CD4-positive, CD25-positive, alpha-beta regulatory T cell (primary cell): ENCODE results near the gene TRIM24. TPM values are rescaled to one million over a fixed set of nuclear protein-coding genes. Genes with fewer than 3 reads are reported as not detected.
A peak's percentile ranks its signal among the peaks of the same experiment; 100 is the strongest.
"Not testable (repeated sequence)": the region's sequence is repeated elsewhere in the genome, so short reads cannot be mapped to it uniquely, and the experiment has no call there.

Experiments
- ATAC-seq, 2 donors: fragments of 150-1000 bp; cut with Tn5 transposase; one replicate each; pipeline ENCODE4 v1.10.0; 2021; ENCODE audit warnings: low read depth in 2 of 2, moderate number of reproducible peaks in 2 of 2, moderate library complexity in 1 of 2
- DNase-seq, 3 donors: peaks; one replicate each; pipeline versions ENCODE4 v3.0.0 to v3.0.0-alpha.2; 2012 to 2022; ENCODE audit warnings: mixed read lengths in 1 of 3
- H3K27ac ChIP-seq: one replicate; pipeline ENCODE4 v1.7.0; 2013; ENCODE audit warnings: mild to moderate bottlenecking, low read length; ENCODE audit not compliant: insufficient read depth, poor library complexity, severe bottlenecking
- H3K27me3 ChIP-seq: one replicate; pipeline ENCODE4 v1.7.0; 2013; ENCODE audit warnings: low read length; ENCODE audit not compliant: control insufficient read depth, insufficient read depth
- H3K36me3 ChIP-seq: one replicate; pipeline ENCODE4 v1.7.0; 2013; ENCODE audit warnings: mild to moderate bottlenecking, low read length, moderate library complexity; ENCODE audit not compliant: control insufficient read depth, insufficient read depth
- H3K4me1 ChIP-seq: 2 replicates; pipeline ENCODE4 v1.7.0; 2013; ENCODE audit warnings: mild to moderate bottlenecking, low read length; ENCODE audit not compliant: insufficient read depth, control insufficient read depth, poor library complexity, severe bottlenecking
- H3K4me3 ChIP-seq: one replicate; pipeline ENCODE4 v1.7.0; 2013; ENCODE audit warnings: low read depth, mild to moderate bottlenecking, low read length, moderate library complexity
- H3K9me3 ChIP-seq, 2 experiments: 1 replicate in 1 of 2; 2 replicates in 1 of 2; pipeline ENCODE4 v1.7.0; 2013; ENCODE audit warnings: low read length in 2 of 2, mild to moderate bottlenecking in 1 of 2, moderate library complexity in 1 of 2; ENCODE audit not compliant: control insufficient read depth in 2 of 2
- H3K27ac Mint-ChIP-seq, 3 donors: one replicate each; pipeline ENCODE4 v1.8.0; 2020 to 2022; ENCODE audit warnings: mild to moderate bottlenecking in 3 of 3, mixed read lengths in 3 of 3, moderate library complexity in 2 of 3
- H3K27me3 Mint-ChIP-seq: one replicate; pipeline ENCODE4 v1.8.0; 2022; ENCODE audit warnings: mild to moderate bottlenecking, mixed read lengths
- H3K36me3 Mint-ChIP-seq: one replicate; pipeline ENCODE4 v1.8.0; 2020; ENCODE audit warnings: mixed read lengths
- H3K4me1 Mint-ChIP-seq, 4 donors: one replicate each; pipeline ENCODE4 v1.8.0; 2020 to 2022; ENCODE audit warnings: mixed read lengths in 4 of 4, mild to moderate bottlenecking in 1 of 4
- H3K4me3 Mint-ChIP-seq, 4 donors: one replicate each; pipeline ENCODE4 v1.8.0; 2020 to 2022; ENCODE audit warnings: mild to moderate bottlenecking in 4 of 4, mixed read lengths in 4 of 4, moderate library complexity in 3 of 4
- H3K9me3 Mint-ChIP-seq, 7 donors: one replicate each; pipeline ENCODE4 v1.8.0; 2020 to 2022; ENCODE audit warnings: mixed read lengths in 7 of 7, mild to moderate bottlenecking in 3 of 7, moderate library complexity in 2 of 7
- polyA plus RNA-seq, 4 donors: library from polyadenylated mRNA; unstranded; fragments of 300-500 nt; fragmentation: Illumina TruSeq; gene quantifications; one replicate each; pipeline ENCODE4 v1.2.3, GENCODE V29; 2021
- total RNA-seq: library from RNA; stranded (reverse); gene quantifications from one replicate; pipeline ENCODE4 v1.2.3, GENCODE V29; 2022

Gene TRIM24
- total and polyA plus RNA-seq, 5 donors from 2014 or later: 5.6 to 20.5 (median 7.8) TPM

DNA sequence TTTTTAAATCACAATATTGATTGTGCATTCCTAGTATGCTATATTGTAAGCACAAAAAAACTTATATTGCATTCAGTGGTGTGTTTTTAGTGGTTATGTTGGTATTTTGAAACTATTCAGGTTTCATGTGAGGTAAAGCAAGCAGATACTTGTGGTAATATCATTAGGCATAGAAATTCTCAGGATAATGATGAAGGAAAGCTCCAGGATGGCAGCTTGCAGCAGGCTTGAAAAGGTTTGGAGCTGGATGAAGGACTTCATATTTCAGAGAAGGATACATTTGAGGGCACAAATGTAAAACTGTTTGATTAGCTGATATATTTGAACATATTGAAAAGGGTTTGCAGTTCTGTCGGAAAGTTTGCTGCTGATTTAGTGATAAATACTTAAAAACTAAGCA lies 17.5 kb downstream of the TRIM24 start:
- Mint-ChIP-seq H3K27me3 (no peaks in the 10 kb centered on the region), H3K4me3 (no peak overlapping the region), H3K27ac (peak overlapping the region in 1 of 3 donors; percentile 52), H3K4me1 (peaks cover 45 to 64% (median 60%) of the 10 kb centered on the region in 4 donors), H3K36me3 (peaks cover 3% of the 10 kb centered on the region), H3K9me3 (peaks cover 0 to 1% (median 0%) of the 10 kb centered on the region in 7 donors)
- Histone ChIP-seq H3K36me3 (no peaks in the 10 kb centered on the region), H3K4me1 (peaks cover 19% of the 10 kb centered on the region), H3K9me3 (no peaks in the 10 kb centered on the region), H3K4me3 (no peak overlapping the region), H3K27me3 (no peaks in the 10 kb centered on the region), H3K27ac (no peak overlapping the region)
- DNase-seq (no peak), ATAC-seq (no peak)

DNA sequence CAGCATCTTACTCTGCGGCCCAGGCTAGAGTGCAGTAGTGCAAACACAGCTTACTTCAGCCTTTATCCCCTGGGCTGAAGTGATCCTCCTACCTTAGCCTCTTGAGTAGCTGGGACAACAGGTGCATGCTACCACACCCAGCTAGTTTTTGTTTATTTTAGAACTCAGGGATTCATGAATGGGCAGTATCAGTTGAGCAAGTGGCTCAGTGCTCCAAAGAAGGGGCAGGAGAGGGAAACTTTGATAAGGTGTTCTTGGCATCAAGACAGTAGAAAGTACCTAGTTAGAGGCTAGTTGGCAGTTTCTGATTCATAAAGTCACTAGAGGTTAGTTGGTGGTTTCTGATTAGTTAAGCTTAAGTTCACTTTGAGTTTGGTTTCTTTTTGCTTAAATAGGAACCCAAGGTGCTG lies 18.4 kb downstream of the TRIM24 start:
- ATAC-seq: no peak

GRCh38 chr7:138480527-138480926 lies 20.5 kb downstream of the TRIM24 start:
- Histone ChIP-seq H3K9me3 (no peaks in the 10 kb centered on the region), H3K4me1 (peaks cover 19% of the 10 kb centered on the region), H3K36me3 (no peaks in the 10 kb centered on the region), H3K27ac (no peak overlapping the region), H3K4me3 (no peak overlapping the region), H3K27me3 (no peaks in the 10 kb centered on the region)
- ATAC-seq: no peak
- no peak overlapping the region for H3K27ac Mint-ChIP-seq
- no peaks in the 10 kb centered on the region for H3K27me3 Mint-ChIP-seq
- DNase-seq: no peak
- peaks cover 48 to 66% (median 59%) of the 10 kb centered on the region in 4 donors for H3K4me1 Mint-ChIP-seq
- peaks cover 3% of the 10 kb centered on the region for H3K36me3 Mint-ChIP-seq
- H3K9me3 Mint-ChIP-seq: peaks cover 0 to 3% (median 1%) of the 10 kb centered on the region in 7 donors
- peak overlapping the region in 1 of 4 donors; percentile 4 for H3K4me3 Mint-ChIP-seq

More for the DNA sequence above, 18.4 kb downstream of the TRIM24 start:
- peaks cover 19% of the 10 kb centered on the region for H3K4me1 ChIP-seq
- H3K4me3 ChIP-seq: no peak overlapping the region
- H3K36me3 ChIP-seq: no peaks in the 10 kb centered on the region
- DNase-seq: peak in 1 of 3 donors; percentile 36
- H3K27ac ChIP-seq: no peak overlapping the region
- peak overlapping the region in 1 of 3 donors; percentile 65 for H3K27ac Mint-ChIP-seq
- H3K27me3 ChIP-seq: no peaks in the 10 kb centered on the region
- peaks cover 3% of the 10 kb centered on the region for H3K36me3 Mint-ChIP-seq
- H3K9me3 Mint-ChIP-seq: peaks cover 0 to 2% (median 0%) of the 10 kb centered on the region in 7 donors
- H3K9me3 ChIP-seq: no peaks in the 10 kb centered on the region
- H3K4me1 Mint-ChIP-seq: peaks cover 51 to 72% (median 63%) of the 10 kb centered on the region in 4 donors
- H3K4me3 Mint-ChIP-seq: peak overlapping the region in 1 of 4 donors; percentile 33
- H3K27me3 Mint-ChIP-seq: no peaks in the 10 kb centered on the region

GRCh38 chr7:138481447-138482380 lies 21.7 kb downstream of the TRIM24 start:
- Histone ChIP-seq H3K9me3 (no peaks in the 10 kb centered on the region), H3K4me3 (no peak overlapping the region), H3K4me1 (peaks cover 19% of the 10 kb centered on the region), H3K27me3 (no peaks in the 10 kb centered on the region), H3K36me3 (no peaks in the 10 kb centered on the region), H3K27ac (no peak overlapping the region)
- Mint-ChIP-seq H3K4me1 (peaks cover 42 to 69% (median 59%) of the 10 kb centered on the region in 4 donors), H3K4me3 (peak overlapping the region in 3 of 4 donors; percentile 42 to 70 (median 69)), H3K27ac (peak overlapping the region; percentile 16 to 86 (median 61)), H3K36me3 (peaks cover 3% of the 10 kb centered on the region), H3K27me3 (no peaks in the 10 kb centered on the region), H3K9me3 (peaks cover 0 to 9% (median 1%) of the 10 kb centered on the region in 7 donors)
- DNase-seq (no peak), ATAC-seq (no peak)

GRCh38 chr7:138483531-138483930 lies 23.5 kb downstream of the TRIM24 start:
- Histone ChIP-seq H3K4me1 (peaks cover 8% of the 10 kb centered on the region), H3K27me3 (no peaks in the 10 kb centered on the region), H3K4me3 (no peak overlapping the region), H3K9me3 (no peaks in the 10 kb centered on the region), H3K36me3 (no peaks in the 10 kb centered on the region), H3K27ac (no peak overlapping the region)
- DNase-seq (no peak), ATAC-seq (no peak)
- peaks cover 0 to 12% (median 1%) of the 10 kb centered on the region in 7 donors for H3K9me3 Mint-ChIP-seq
- H3K36me3 Mint-ChIP-seq: peaks cover 11% of the 10 kb centered on the region
- no peaks in the 10 kb centered on the region for H3K27me3 Mint-ChIP-seq
- H3K4me3 Mint-ChIP-seq: peak overlapping the region in 2 of 4 donors; percentile 9 to 15
- H3K4me1 Mint-ChIP-seq: peaks cover 35 to 73% (median 59%) of the 10 kb centered on the region in 4 donors
- peak overlapping the region in 1 of 3 donors; percentile 18 for H3K27ac Mint-ChIP-seq

DNA sequence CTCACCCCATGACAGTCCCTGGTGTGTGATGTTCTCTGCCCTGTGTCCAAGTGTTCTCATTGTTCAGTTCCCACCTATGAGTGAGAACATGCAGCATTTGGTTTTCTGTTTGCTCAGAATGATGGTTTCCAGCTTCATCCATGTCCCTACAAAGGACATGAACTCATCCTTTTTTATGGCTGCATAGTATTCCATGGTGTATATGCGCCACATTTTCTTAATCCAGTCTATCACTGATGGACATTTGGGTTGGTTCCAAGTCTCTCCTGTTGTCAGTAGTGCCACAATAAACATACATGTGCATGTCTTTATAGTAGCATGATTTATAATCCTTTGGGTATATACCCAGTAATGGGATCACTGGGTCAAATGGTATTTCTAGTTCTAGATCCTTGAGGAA lies 25.4 kb downstream of the TRIM24 start:
- Mint-ChIP-seq H3K9me3 (peaks cover 0 to 13% (median 3%) of the 10 kb centered on the region in 7 donors), H3K36me3 (peaks cover 17% of the 10 kb centered on the region), H3K4me1 (peaks cover 30 to 74% (median 56%) of the 10 kb centered on the region in 4 donors)
- not testable (repeated sequence) for ATAC-seq, DNase-seq, H3K4me3 Mint-ChIP-seq, H3K27me3 ChIP-seq, H3K9me3 ChIP-seq, H3K27ac Mint-ChIP-seq, H3K36me3 ChIP-seq, H3K27ac ChIP-seq, H3K4me1 ChIP-seq, H3K4me3 ChIP-seq, H3K27me3 Mint-ChIP-seq

DNA sequence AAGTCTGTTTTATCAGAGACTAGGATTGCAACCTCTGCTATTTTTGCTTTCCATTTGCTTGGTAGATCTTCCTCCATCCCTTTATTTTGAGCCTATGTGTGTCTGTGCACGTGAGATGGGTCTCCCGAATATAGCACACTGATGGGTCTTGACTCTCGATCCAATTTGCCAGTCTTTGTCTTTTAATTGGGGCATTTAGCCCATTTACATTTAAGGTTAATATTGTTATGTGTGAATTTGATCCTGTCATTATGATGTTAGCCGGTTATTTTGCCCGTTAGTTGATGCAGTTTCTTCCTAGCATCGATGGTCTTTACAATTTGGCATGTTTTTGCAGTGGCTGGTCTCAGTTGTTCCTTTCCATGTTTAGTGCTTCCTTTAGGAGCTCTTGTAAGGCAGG lies 29.1 kb downstream of the TRIM24 start:
- peaks cover 14% of the 10 kb centered on the region for H3K36me3 Mint-ChIP-seq
- H3K27ac Mint-ChIP-seq, H3K4me3 Mint-ChIP-seq: not testable (repeated sequence)

More for the DNA sequence above, 29.1 kb downstream of the TRIM24 start:
- Mint-ChIP-seq H3K4me1 (peaks cover 30 to 73% (median 59%) of the 10 kb centered on the region in 4 donors), H3K9me3 (peaks cover 0 to 13% (median 3%) of the 10 kb centered on the region in 7 donors)
- not testable (repeated sequence) for H3K9me3 ChIP-seq, H3K27me3 Mint-ChIP-seq, H3K4me1 ChIP-seq, DNase-seq, ATAC-seq, H3K27me3 ChIP-seq, H3K4me3 ChIP-seq, H3K36me3 ChIP-seq, H3K27ac ChIP-seq
